HG02588 (cell line): ENCODE data around the gene CERS6.
A peak's percentile ranks its signal among the peaks of the same experiment; 100 is the strongest.

Source experiments
- ATAC-seq: cut with Tn5 transposase; IDR thresholded peaks from one replicate; pipeline ENCODE4 v1.9.1; 2021; ENCODE audit warnings: mild to moderate bottlenecking, moderate library complexity; ENCODE audit not compliant: unreplicated experiment

The CERS6 gene

GRCh38 chr2:168692132-168692744 lies 236.2 kb downstream of the CERS6 start:
- ATAC-seq, result no peak

DNA sequence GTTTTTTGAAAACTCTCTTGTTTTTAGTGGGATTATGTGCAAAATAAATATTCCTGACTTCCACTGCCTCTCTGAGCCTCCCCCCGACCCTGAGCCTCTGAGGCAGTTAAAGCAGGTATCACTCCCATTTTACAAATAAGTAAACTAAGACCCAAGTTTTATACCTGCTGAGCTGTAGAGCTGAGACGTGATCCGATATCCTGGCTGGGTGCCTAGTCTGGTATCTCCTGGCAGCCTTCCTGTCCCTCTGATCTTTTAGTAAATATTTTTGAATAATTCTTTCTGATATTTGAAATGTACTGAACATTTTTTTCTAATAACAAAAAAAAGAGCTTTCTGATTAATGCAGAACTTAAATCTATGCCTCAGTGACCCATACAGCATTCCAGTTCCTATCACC lies 238.1 kb downstream of the CERS6 start:
- no peak for ATAC-seq

DNA sequence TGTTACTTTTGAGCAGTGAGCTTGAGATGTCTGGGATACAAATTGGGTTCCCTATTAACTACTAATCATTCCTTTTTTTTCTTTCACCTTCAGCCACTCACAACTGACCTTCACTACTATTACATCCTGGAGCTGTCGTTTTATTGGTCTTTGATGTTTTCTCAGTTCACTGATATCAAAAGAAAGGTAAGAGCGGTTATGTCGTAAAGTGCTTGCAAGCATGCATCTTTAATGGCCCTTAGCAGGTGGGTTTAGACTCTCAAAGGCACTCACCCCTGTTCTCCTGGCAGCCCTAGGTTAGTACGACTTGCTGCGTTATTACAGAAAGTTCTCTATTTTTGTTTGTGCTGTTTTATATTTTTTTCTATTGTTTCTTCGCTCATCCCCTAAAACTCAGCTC lies 238.8 kb downstream of the CERS6 start:
- ATAC-seq, result no peak

GRCh38 chr2:168697668-168698121 lies 241.6 kb downstream of the CERS6 start:
- no peak for ATAC-seq

DNA sequence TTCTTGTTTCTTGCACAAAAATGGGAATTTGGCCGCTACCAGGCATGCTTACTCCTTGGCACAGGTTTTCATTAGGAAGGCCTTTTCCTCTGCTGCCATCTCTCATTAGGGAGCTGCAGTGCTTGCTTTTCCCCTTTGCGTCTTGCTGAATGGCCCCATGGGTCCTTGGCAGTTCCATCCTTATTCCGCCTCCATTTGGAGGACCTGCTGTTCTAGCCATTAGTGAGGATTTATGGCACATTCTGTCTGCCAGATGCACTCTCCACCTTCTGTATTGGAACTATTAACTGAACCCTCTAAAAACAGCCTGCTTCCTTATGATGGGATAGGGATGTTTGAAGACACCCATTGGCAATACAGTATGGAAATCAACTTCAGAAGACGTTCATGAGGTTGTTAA lies 242.9 kb downstream of the CERS6 start:
- ATAC-seq, result no peak

- ATAC-seq, result no peak
Measured at GRCh38 chr2:168699844-168700417, 243.9 kb downstream of the CERS6 start.

- no peak for ATAC-seq
Measured at GRCh38 chr2:168700615-168701245, 244.7 kb downstream of the CERS6 start.

DNA sequence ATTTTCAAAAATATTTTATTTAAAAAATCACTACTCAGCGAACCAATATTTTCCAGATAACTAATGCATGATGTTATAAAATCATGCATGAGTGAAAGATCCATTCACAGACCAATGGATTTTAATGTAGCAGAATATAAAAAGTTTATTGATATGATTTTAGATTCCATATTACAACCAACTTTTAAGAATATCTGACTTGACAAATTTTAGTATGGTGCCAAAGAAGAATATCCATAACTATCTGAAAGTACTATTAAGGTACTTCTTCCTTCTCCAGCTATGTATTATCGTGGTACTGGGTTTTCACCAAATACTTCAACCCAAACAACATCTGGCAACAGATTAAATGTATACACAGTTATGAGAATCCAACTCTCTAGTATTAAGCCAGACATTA lies 246.5 kb downstream of the CERS6 start:
- ATAC-seq, result no peak

- no peak for ATAC-seq
Measured at GRCh38 chr2:168703926-168704325, 247.9 kb downstream of the CERS6 start.

DNA sequence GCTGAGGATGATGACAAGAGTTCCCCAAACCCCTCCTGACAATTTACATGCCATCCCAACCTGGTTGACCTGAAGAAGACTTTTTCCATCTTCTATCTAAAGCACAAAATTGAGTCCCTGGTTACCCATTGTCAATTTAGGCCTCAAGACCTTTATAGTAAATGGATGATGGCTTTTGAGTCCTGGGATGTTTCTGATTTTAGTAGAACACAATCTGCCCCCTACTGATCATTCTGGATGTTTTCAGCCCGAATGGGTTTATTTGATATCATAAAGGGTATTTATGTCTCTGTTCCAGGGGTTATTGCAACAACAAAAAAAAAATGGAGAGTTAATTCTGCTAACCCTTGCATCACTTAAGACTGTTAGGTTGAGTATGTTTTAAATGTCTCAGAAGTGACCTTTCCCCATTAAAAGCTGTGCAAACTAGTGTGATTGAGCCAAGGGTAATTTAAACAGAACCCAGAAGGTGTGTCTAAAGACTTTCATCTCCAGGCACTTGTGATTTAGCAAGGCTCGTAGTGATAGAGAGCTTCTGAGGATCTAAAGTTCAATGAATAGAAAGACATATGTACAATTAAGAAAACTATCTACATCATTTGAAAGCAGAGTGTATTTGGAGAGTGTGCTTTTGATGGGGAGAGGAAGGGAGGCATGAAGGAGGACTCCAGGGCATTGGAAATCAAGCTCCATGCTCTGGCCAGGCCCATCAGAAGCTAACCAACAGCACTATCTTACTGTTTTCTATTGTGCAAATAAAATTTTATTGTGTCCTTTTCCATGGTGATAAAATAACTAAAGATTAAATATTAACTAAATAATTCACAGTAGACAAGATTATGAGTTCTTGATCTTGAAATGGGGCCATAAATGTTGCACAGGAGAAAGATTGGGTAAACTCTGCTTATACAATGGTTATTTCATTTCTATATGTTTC lies 249.7 kb downstream of the CERS6 start:
- ATAC-seq, result no peak

- no peak for ATAC-seq
Measured at GRCh38 chr2:168706806-168707205, 250.7 kb downstream of the CERS6 start.

DNA sequence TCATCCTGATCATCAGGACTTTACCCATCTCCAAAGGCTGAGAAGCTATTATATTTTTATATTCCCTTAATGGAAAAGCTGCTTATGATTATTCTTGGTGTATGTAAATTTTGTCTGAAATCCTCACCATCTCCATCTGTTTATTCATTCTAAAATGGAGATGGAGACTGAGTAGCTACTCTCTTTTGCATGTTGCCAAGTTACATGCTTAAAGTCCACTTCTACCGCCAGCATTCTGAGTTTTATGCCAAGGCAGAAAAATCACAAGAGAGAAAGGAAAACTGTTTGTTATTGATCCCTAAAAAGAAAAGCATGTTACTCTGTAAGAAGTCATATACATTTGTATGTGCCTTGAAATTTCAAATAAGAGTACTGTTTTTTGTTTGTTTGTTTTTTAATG lies 252.0 kb downstream of the CERS6 start:
- ATAC-seq, result no peak

DNA sequence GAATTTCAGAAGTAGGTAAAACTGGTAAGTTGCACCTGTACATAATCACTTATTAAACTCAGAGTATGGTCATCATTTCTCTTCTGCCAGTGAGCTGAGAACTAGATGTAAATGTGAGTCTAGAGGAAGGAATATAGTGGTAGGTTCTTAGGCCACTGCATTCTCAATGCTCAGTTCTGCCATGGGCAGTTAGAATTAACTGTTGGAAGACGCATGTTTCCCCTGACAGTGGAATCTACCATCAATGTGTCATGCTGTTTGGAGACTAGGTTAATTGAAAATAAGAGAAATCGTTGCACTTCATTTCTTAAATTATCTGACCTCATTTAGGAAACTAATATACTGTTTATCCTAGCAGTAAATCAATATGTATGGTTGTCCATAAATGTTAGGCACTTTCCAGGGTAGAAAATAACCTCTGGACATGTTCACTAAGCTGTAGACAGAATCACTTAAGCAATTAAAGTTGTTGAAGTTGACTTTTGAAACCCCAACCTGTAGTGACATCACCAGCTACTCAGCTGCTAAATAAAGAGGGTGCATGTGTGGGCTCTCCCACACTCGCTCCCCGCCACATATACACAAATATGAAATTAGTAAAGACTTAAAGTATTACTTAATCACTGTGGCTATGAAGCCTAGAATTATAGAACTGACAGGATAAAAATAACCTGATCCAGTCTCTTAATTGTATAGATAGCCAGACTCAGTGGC lies 254.8 kb downstream of the CERS6 start:
- ATAC-seq, result no peak

DNA sequence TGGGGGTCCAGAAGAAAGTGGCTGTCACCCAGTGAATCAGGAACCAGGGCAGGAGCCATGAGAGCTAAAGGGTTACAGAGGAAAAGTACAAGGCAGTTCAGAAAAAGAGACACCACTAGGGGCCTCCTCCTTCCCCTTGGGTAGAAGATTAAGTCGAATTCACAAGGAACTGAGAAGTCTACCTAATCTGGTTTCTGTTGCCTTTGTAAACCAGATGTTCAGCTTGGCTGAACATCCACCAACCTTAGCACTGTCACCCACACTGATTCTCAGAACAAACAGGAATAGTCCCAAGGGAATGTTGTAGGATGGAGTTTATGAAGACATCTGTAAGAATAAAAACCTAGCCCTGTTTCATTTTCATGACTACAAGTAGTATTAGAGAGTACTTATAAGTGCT lies 256.0 kb downstream of the CERS6 start:
- peak; percentile 97 for ATAC-seq

- no peak for ATAC-seq
Measured at GRCh38 chr2:168713325-168713724, 257.3 kb downstream of the CERS6 start.

GRCh38 chr2:168715849-168716248 lies 259.8 kb downstream of the CERS6 start:
- no peak for ATAC-seq

GRCh38 chr2:168716839-168717238 lies 260.8 kb downstream of the CERS6 start:
- ATAC-seq, result no peak

- no peak for ATAC-seq
Measured at GRCh38 chr2:168717790-168718502, 261.9 kb downstream of the CERS6 start.

GRCh38 chr2:168718622-168719021 lies 262.6 kb downstream of the CERS6 start:
- no peak for ATAC-seq

DNA sequence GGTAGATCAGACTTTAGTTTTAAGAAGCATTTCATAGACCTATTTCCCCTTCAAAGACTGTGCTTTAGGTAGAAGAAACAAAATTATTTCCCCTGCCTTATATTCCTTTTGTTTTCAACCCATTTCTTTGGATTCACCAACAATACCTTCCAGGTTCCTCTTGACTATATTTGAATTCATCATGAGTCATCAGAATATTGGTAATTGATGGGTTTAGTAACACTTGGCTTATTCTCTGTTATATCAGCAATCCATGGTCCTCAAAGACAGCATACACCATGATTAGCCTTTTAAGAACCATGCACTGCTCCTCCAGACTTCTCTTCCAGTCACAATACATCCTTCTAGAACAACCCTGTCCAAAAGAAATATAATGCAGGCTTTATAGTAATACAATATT lies 263.4 kb downstream of the CERS6 start:
- no peak for ATAC-seq
